Measurements from ENCODE around the gene RNF125.

Gene RNF125

DNA sequence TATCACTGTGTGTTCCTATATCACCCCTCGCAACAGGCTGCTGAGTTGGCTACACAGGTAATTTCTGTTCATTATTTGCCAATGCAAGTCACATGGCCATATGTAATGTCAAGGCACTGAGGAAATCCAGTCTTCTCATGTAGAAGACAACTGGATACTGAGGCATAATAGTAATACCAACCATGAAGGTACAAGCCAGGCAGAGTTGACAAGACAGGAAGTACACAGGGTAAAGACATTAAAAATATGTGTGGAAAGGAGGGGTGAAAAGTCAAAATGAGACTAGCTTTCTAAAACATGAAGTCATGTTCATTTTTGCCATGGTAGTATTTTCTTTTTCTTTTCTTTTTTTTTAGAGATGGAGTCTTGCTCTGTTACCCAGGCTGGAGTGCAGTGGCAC is 55.6 kb downstream of the RNF125 start (continued):
- TF ChIP-seq ZNF37A (tag by site-specific recombination; IDR thresholded peaks at IDR 0.05), result no peak

DNA sequence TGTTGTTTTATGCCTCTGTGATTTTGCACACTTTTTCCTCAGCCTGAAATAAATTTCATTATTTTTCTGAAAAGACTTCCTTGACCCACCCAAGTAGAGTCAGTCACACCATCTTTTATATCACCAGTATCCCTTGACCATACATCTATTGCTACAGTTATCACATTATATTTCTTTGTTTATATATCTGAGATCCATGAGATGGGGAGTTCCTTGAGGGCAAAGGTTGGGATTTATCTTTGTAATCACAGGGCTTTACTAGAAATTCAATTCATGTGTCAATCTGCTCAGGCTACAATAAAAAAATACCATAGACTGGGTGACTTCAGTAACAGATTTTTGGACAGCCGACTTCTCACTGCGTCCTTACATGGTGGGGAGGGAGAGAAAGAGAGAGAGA is 60.2 kb downstream of the RNF125 start:
- Histone ChIP-seq H3K4me1 (ENCODE audit: control insufficient read depth, insufficient read depth, low read length) (no peaks in the 10 kb centered on the region), H3K27ac (ENCODE audit: extremely low read depth, low read depth, low read length) (no peak overlapping the region), H3K9me3 (ENCODE audit: control insufficient read depth, insufficient read depth, low read depth, low read length) (no peaks in the 10 kb centered on the region), H3K4me3 (ENCODE audit: low read depth, low read length) (no peak overlapping the region), H3K36me3 (ENCODE audit: control insufficient read depth in 2 of 2, insufficient read depth in 1 of 2, low read length in 2 of 2) (no peaks in the 10 kb centered on the region)
- CTCF ChIA-PET, result no interaction called here
- POLR2A ChIA-PET, result interaction anchor here (1.2 kb wide), 1 partner anchor 13 kb away, joined by 4 read pairs; the partner anchor contains the start of gene RNF138
- TF ChIP-seq ZNF629 (tag by site-specific recombination; IDR thresholded peaks at IDR 0.05) (no peak), ZNF248 (tag by site-specific recombination; IDR thresholded peaks at IDR 0.05) (no peak)

DNA sequence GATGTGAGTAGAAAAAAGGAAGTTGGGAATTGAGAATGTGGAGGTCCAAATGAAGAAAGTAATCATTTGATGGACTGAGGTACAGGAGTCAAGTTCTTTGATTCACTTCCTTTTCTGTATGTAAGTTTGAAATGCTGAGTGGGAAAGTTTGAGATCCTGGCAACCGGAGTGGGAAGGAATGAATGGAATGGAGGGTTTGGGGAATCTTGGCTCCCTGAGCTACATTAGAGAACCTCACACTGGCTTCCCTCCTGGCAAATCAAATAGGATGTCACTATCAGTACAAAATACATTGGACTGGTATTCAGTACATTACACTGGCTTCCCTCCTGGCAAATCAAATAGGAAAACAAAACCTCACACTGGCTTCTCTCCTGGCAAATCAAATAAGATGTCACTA is 63.3 kb downstream of the RNF125 start:
- Histone ChIP-seq H3K9me3 (ENCODE audit: control insufficient read depth, insufficient read depth, low read depth, low read length) (no peaks in the 10 kb centered on the region), H3K27ac (ENCODE audit: extremely low read depth, low read depth, low read length) (no peak overlapping the region), H3K36me3 (ENCODE audit: control insufficient read depth in 2 of 2, insufficient read depth in 1 of 2, low read length in 2 of 2) (no peaks in the 10 kb centered on the region), H3K4me1 (ENCODE audit: control insufficient read depth, insufficient read depth, low read length) (no peaks in the 10 kb centered on the region), H3K4me3 (ENCODE audit: low read depth, low read length) (no peak overlapping the region)
- TF ChIP-seq ZFP37 (tag by site-specific recombination; IDR thresholded peaks at IDR 0.05) (no peak), KLF7 (tag by site-specific recombination; IDR thresholded peaks at IDR 0.05; ENCODE audit: borderline replicate concordance) (no peak), ZNF114 (tag by site-specific recombination; IDR thresholded peaks at IDR 0.05) (no peak), ZNF473 (tag by site-specific recombination; IDR thresholded peaks at IDR 0.05) (no peak), ZNF707 (tag by site-specific recombination; IDR thresholded peaks at IDR 0.05) (no peak), ZNF140 (tag by site-specific recombination; IDR thresholded peaks at IDR 0.05) (no peak), ZNF266 (tag by site-specific recombination; IDR thresholded peaks at IDR 0.05; ENCODE audit: low read depth) (no peak), ZSCAN16 (tag by site-specific recombination; IDR thresholded peaks at IDR 0.05) (no peak), ZNF830 (tag by site-specific recombination; IDR thresholded peaks at IDR 0.05; ENCODE audit: low read depth) (no peak), ZNF514 (tag by site-specific recombination; IDR thresholded peaks at IDR 0.05) (no peak), ZNF654 (tag by site-specific recombination; IDR thresholded peaks at IDR 0.05; ENCODE audit: low read depth) (no peak), ZNF132 (tag by site-specific recombination; IDR thresholded peaks at IDR 0.05; ENCODE audit: borderline replicate concordance) (no peak), ZNF24 (tag by site-specific recombination; IDR thresholded peaks at IDR 0.05) (no peak), KLF8 (tag by site-specific recombination; IDR thresholded peaks at IDR 0.05) (no peak), ZNF626 (tag by site-specific recombination; IDR thresholded peaks at IDR 0.05) (no peak), ZBTB7A (tag by site-specific recombination; IDR thresholded peaks at IDR 0.05; ENCODE audit: low read depth) (no peak), ZNF48 (tag by site-specific recombination; IDR thresholded peaks at IDR 0.05) (no peak), ZNF701 (tag by site-specific recombination; IDR thresholded peaks at IDR 0.05) (no peak)
- TF ChIP-seq, protein P1, sequence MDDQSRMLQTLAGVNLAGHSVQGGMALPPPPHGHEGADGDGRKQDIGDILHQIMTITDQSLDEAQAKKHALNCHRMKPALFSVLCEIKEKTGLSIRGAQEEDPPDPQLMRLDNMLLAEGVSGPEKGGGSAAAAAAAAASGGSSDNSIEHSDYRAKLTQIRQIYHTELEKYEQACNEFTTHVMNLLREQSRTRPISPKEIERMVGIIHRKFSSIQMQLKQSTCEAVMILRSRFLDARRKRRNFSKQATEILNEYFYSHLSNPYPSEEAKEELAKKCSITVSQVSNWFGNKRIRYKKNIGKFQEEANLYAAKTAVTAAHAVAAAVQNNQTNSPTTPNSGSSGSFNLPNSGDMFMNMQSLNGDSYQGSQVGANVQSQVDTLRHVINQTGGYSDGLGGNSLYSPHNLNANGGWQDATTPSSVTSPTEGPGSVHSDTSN (CRISPR knock-in tag; IDR thresholded peaks at IDR 0.05), result no peak
- TF ChIP-seq, protein P2, sequence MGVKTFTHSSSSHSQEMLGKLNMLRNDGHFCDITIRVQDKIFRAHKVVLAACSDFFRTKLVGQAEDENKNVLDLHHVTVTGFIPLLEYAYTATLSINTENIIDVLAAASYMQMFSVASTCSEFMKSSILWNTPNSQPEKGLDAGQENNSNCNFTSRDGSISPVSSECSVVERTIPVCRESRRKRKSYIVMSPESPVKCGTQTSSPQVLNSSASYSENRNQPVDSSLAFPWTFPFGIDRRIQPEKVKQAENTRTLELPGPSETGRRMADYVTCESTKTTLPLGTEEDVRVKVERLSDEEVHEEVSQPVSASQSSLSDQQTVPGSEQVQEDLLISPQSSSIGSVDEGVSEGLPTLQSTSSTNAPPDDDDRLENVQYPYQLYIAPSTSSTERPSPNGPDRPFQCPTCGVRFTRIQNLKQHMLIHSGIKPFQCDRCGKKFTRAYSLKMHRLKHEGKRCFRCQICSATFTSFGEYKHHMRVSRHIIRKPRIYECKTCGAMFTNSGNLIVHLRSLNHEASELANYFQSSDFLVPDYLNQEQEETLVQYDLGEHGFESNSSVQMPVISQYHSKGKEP (tag by site-specific recombination; IDR thresholded peaks at IDR 0.05), result no peak
- CTCF ChIA-PET, result interaction anchor here (0.6 to 2.2 kb wide), 4 partner anchors 10 to 1119 kb away, joined by 3 to 8 read pairs (median 3); no protein-coding TSS in a partner anchor
- POLR2A ChIA-PET, result no interaction called here

Measured in HEK293 (cell line).